Measurements from ENCODE around the gene CPT2.

CPT2 gene

GRCh38 chr1:53220171-53220961 lies 23.7 kb downstream of the CPT2 start, which contains the start of gene CZIB:
TSS of gene CZIB (minus strand) at chr1:53220634. CDS start at chr1:53220575, 59 bp downstream.
- DNase-seq, result peak; percentile 90

DNA sequence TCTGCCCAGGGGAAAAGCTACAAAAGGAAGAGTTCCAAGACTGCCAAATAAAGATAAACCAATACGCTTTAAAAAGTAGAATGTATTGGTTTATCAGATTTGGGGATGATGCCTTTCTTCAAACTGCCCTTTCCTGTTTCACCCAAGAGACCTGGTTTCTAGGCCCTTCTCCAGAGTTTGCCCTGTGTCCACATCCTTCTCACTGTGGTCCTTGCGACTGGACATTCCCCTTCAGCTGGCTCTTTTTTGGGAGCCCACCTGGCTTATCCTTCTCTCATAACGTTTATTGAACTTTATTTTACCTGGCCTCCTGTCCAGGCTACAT lies 24.3 kb downstream of the CPT2 start:
- no peak for DNase-seq

DNA sequence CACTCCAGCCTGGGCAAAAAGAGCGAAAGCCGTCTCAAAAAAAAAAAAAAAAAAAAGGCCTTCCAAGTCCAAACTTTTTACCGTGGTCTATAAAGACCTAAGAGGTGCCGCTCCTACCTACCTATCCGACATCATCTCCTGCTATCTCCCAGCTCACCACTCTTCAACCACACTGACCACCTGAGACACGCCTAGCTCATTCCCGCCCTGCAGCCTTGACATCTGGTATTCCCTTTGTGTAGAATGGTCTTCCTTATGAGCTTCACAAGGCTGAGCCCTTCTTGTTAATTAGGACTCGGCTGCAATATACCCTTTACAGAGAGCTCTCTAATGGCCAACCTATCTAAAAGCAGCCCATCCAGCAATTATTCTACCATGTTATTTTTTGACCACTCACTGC lies 41.0 kb downstream of the CPT2 start:
- DNase-seq, result no peak

DNA sequence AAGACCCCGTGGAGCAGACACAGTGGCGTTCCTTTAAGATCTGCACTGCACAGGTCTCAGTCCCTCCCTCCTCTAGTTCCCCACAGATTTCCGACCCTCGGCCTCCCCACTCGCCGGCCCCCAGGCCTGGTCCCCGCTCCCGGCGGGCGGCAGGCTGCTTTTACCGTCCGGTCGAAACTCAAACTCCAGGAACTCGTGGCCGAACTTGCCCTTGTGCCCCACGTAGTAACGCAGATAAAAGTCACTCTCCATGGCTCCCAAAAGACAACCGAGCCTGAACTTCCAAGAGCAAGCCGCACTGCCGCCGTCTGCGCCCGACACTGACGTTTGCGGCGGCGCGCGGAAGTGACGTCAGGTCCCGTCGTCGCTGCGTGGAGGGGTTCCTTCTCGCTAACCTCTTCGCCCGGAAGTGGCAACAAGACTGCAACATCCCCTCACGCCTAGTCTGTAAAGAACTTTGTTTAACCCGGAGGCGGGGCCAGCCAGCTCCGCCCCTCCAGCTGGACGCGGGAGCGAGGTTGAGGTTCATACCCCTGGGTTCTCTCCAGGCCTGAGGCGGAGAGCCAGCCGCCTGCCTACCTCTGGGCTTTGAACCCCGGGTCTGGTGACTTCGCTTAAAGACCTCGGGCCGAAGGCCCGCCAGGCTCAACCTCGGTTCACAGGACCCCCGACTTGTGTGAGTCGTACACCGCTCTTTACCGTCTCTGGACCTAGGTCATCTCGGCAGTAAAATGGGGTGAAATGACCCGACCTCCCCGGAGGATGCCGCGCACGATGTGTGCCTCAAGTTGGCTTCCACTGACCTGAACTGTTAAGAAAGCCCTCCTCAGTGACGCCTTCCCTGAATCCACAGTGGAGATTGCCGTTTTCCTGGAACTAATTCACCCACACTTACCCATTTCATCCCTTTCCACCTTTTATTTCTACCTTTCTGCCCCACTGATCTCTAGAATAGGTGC lies 41.9 kb downstream of the CPT2 start, which contains the start of gene MAGOH:
MAGOH (minus strand) TSS at position 322 of the 959 bp plus-strand sequence; CDS start at position 252, 70 bp downstream.
- peak; percentile 96 for DNase-seq

DNA sequence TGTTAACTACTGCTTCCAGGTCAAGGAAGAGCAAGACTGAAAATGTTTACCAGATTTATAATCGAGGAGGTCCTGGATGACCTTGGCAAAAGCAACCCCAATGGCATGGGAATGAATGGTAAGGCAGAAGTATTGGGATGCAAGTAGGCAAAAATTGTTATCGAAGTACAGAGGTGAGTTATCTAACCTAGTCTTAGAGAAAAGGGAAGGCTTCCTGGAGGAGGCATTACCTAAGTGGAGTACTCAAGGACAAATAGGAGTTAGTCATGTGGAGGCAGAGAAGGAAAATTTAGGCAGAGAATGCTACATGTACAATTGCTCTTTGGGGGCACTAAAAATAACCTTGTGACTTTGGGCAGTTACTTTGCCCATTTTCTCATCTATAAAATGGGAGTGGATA lies 45.2 kb downstream of the CPT2 start:
- DNase-seq, result no peak

DNA sequence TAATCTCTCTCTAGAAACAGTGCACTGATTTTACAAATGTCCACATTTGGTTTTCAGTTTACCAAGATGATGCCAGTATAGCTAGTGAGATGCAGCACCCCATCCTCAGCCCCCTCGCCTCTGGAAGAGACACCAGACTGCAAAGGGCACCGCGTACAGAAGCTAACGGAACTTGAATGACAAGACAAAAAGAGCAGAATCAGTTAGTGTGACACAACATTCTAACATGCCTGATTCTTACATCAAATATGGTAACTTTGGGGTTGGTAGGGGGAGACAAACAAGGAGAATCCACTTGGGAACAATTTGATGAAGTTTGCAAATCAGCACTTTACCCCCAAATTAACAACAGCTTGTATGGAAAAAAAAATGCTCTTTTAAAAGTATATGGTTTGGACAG lies 45.8 kb downstream of the CPT2 start:
- DNase-seq, result no peak

GRCh38 chr1:53244141-53244540 lies 47.5 kb downstream of the CPT2 start:
- no peak for DNase-seq

DNA sequence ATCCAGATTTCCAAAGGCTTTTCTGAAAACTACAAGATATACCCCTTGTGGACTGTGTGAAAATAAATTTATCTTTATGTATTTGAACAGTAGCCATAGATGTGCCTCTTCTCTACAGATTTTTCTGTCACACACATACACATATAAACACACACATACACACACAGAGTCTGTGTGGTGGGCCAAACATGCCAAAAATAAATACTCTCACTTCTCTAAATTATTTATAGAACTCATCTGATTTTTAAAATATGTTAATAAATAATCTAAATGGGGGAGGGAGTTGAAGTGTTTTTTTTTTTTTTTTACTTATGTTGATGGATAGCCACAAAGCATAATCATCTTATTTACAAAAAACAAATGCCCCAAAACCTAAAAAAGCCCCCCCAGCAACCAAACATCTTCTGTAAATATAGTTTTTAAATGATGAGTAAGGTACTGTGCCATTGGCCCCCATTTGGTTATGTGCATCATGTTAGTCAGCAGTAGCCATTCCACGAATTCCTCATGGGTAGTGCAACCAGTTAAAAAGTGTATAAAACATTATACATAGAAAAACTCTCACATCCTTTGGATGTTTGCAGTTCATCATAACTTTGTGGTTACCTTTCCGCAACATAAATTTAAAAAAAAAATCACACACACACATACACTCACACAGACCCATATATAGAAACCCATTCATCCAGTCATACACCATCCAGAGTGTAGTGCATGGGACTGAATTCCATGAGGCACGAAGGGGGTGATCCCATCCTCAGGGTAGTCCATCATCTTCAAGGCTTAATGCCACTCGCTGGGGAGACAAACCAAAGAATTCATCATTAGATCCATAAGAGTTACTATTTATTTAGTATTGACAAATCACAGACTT lies 49.9 kb downstream of the CPT2 start:
- DNase-seq, result no peak

DNA sequence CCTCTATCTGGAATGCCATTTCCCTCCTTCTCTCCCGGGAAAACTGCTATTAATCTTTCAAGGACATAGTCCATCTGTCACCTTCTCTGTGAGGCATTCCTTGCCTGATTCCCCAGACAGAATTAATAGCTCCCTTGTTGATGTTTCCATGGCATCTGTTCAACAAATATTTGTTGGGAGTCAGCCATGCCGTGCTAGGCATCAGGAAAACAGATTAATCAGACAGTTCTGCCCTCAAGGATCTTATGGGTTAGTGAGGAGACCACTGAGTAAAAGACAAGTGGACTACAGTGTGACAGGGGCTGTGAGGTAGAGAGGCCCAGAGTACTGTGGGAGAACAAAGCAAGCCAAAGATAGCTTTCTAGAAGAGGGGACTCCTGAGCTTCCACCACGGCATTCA lies 53.1 kb downstream of the CPT2 start:
- DNase-seq, result no peak

DNA sequence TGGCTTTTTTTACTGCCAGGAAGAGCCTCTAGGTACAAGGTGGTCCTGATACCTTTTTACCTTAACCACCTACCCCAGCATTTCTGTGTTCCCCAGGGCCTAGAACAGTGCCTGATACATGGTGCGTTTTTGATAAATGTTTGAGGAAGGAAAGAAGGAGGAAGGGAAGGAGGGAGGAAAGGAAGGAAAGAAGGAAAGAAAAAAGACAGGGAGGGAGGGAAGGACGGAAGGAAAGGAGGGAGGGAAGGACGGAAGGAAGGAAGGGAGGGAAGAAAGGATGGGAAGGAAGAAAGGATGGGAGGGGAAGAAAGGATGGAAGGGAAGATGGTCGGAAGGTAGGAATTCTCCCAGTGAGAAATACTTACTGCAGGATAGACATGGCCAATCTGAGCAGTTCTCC lies 53.7 kb downstream of the CPT2 start:
- DNase-seq, result no peak

DNA sequence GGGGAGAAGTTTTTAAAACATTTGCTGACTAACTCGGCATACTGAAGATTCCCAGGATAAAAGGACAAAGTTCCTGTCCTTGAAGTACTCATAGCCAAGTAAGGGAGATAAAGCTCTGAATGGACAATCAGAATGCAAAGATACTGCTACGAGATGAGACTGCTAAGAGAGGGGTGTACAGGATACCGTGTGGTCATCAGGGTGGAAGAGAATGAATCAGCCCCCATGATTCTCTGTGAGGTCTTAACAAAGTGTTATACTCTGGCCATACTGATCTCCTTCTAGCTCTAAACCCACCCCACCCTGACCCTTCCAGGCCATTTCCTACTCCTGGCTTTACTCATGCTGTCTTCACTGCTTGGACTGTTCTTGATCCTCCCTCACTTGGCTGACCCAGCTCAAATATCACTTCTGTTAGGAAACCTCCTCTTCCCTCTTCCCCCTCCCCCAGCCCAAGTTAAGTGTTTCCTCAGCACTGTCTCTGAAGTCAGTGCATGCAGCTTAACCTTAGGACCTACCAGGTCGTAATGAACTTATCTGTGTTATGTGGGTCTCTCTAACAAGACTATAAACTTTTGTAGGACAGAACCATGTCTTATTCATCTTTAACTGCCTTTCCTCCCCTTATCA lies 57.5 kb downstream of the CPT2 start:
- no peak for DNase-seq

DNA sequence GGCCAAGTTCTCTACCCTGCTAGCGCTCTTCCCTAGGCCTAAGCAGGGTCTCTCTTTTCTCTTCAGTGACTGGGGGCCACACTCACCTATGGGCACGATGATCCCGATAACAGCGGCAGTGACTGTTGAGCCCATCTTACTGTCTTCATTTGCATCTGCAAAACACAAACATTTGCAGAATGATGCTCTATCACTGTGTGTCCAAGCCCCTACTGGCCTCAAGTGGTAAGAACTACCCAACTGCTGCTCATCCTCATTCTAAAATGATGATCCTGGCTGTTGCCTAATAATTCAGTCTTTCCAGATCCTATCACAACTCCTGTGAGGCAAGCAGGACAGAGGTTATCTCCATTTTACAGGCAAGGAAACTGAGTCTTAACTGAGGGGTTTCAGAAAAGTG lies 58.4 kb downstream of the CPT2 start:
- DNase-seq, result no peak

DNA sequence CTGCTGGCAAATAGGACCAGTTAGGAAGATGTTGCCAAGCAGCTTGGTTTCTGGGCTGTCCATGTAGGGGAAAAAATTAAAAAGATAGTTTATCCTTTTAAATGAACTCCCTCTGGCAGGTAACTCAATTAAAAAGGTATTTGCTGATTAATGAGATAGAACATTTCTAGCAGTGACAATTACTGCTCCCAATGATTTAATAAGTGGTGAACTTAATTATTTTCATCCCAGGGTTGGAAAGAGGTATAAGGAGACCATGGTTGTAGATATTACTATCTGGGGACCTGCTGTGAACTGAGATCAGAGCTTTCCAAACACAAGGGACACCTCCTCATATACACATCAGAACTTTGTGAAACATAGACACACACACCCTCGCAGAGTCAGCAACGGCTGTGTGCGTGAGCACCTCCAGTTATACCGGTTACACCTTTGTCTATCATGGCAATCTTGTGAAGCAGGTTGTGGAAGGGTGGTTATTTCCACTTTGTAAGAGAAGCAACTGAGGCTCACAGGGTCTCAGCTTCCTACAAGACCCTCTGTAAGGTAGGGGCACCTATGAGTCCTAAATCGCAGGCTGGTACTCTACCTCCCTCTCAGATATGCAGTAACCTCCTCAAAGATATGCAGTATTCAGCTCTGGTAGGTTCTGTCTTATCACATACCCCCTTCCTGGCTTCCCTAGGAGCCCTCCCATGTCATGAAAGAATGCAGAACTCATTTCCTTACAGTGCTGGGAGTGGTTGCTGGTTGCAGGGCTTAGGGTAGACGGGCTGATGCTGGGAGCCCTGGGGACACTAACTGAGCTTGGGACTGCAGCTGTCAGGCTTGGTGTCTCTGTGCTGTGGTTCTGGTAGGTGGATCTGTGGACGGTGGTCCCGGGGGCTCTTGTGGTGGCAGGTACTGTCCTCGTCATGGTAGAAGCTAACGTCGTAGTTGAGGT lies 60.2 kb downstream of the CPT2 start:
- DNase-seq, result no peak

- DNase-seq, result no peak
Measured at GRCh38 chr1:53257454-53258081, 60.9 kb downstream of the CPT2 start.

DNA sequence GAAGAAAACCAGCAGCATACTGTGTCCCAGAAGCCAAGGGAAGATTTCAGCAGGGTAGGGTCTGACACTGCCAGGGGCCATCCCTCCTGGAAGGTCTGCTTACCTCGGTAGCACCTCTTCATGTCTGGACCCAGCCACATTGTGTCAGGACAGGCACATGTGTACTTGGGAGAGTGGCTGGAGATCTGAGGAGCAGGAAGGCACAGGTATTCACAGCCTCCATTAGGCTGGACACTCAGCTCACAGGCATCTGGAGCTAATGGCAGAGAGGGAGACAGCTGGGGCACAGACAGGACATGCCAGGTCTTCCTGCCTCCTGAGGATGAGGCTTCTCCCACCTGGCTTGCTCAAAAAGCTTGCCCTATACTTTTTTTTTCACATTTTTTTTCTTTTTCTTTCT lies 61.6 kb downstream of the CPT2 start:
- no peak for DNase-seq

DNA sequence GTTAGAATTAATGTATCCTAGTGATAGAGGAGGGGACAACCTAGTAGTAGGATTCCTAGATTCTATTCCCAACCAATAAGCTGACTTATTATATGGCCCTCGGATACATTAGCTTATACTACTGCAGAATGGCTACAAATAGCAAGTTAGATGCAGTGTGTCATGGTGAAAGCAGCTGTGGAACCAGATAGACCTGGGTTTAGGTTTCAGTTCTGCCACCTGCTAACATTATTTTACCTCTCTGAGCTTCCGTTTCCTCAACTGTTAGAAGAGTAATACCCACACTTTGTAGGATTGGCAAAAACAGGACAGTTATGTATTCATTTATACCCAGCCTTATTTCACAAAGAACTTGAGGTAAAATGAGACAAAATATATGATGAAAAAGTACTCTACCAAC lies 63.3 kb downstream of the CPT2 start:
- no peak for DNase-seq

- no peak for DNase-seq
Measured at GRCh38 chr1:53260631-53261247, 64.1 kb downstream of the CPT2 start.

GRCh38 chr1:53262000-53262399 lies 65.4 kb downstream of the CPT2 start:
- no peak for DNase-seq
